Stimulated activated CD4-positive, alpha-beta T cell treated with anti-CD3 and anti-CD28 coated beads, Interleukin-2, amount 100 ng/mL, for 48 hours (primary cell): ENCODE results near the gene VARS2.

ENCODE experiments used
- DNase-seq, 2 donors: peaks; one replicate each; pipeline ENCODE4 v3.0.0-alpha.2; 2020

The VARS2 gene

GRCh38 chr6:30931969-30932645 is 18.1 kb downstream of the VARS2 start, which contains the start of gene SFTA2:
SFTA2 (minus strand) TSS chr6:30932170; CDS start chr6:30932096, 74 bp downstream.
- no peak for DNase-seq

- DNase-seq = no peak
Observed at GRCh38 chr6:30932665-30933365, 18.8 kb downstream of the VARS2 start.

GRCh38 chr6:30935018-30935417 is 21.0 kb downstream of the VARS2 start:
- DNase-seq = no peak

- no peak for DNase-seq
Observed at GRCh38 chr6:30937265-30937664, 23.2 kb downstream of the VARS2 start.

- DNase-seq = no peak
Observed at GRCh38 chr6:30938730-30939129, 24.7 kb downstream of the VARS2 start.

GRCh38 chr6:30939473-30939872 is 25.4 kb downstream of the VARS2 start:
- no peak for DNase-seq

GRCh38 chr6:30940361-30940986 is 26.4 kb downstream of the VARS2 start, which contains the start of gene MUCL3:
MUCL3 (plus strand) TSS chr6:30940973; CDS start chr6:30941000, 27 bp downstream.
- DNase-seq = no peak

GRCh38 chr6:30942338-30943060 is 28.5 kb downstream of the VARS2 start:
- DNase-seq = no peak

GRCh38 chr6:30944051-30944450 is 30.0 kb downstream of the VARS2 start:
- DNase-seq = no peak

- DNase-seq = no peak
Observed at GRCh38 chr6:30945281-30945680, 31.2 kb downstream of the VARS2 start.

- no peak for DNase-seq
Observed at GRCh38 chr6:30947231-30947630, 33.2 kb downstream of the VARS2 start.

GRCh38 chr6:30948811-30949210 is 34.8 kb downstream of the VARS2 start:
- no peak for DNase-seq

- no peak for DNase-seq
Observed at GRCh38 chr6:30951907-30952469, 38.0 kb downstream of the VARS2 start.

- DNase-seq = no peak
Observed at GRCh38 chr6:30954631-30955366, 40.8 kb downstream of the VARS2 start.

- DNase-seq = peak; percentile 56 to 71
Observed at GRCh38 chr6:30955367-30956042, 41.5 kb downstream of the VARS2 start.

- DNase-seq = no peak
Observed at GRCh38 chr6:30957716-30958115, 43.7 kb downstream of the VARS2 start.

- DNase-seq = no peak
Observed at GRCh38 chr6:30960907-30961673, 47.1 kb downstream of the VARS2 start.

- no peak for DNase-seq
Observed at GRCh38 chr6:30962716-30963115, 48.7 kb downstream of the VARS2 start.

- DNase-seq = no peak
Observed at GRCh38 chr6:30963641-30964040, 49.6 kb downstream of the VARS2 start.

GRCh38 chr6:30964075-30964474 is 50.0 kb downstream of the VARS2 start:
- DNase-seq = no peak

GRCh38 chr6:30965140-30965601 is 51.1 kb downstream of the VARS2 start:
- no peak for DNase-seq
